Ascending aorta (tissue), 2 donors: Measurements from ENCODE around the gene MUC2. TPM values are rescaled to one million over a fixed set of nuclear protein-coding genes. Genes with fewer than 3 reads are reported as not detected.

Experiments used
- DNase-seq, 2 donors: peaks; one replicate each; pipeline ENCODE4 v3.0.0-alpha.2; 2019; ENCODE audit warnings: low spot score in 2 of 2
- H3K27ac ChIP-seq, 2 donors: fragments of 200-600 bp; sonication (generic); one replicate each; pipeline ENCODE4 v1.5.1; 2016 to 2017; ENCODE audit warnings: mild to moderate bottlenecking in 1 of 2
- H3K27me3 ChIP-seq: fragments of 200-600 bp; sonication (generic); one replicate; pipeline ENCODE4 v1.5.1; 2017
- H3K36me3 ChIP-seq, 2 donors: fragments of 200-600 bp; sonication (generic); one replicate each; pipeline ENCODE4 v1.5.1; 2016
- H3K4me1 ChIP-seq, 2 donors: fragments of 200-600 bp; sonication (generic); one replicate each; pipeline ENCODE4 v1.5.1; 2016 to 2017; ENCODE audit warnings: mild to moderate bottlenecking in 1 of 2
- H3K4me3 ChIP-seq, 2 donors: fragments of 200-600 bp; sonication (generic); one replicate each; pipeline ENCODE4 v1.5.1; 2016 to 2017; ENCODE audit warnings: mild to moderate bottlenecking in 1 of 2
- H3K9me3 ChIP-seq, 2 donors: fragments of 200-600 bp; sonication (generic); one replicate each; pipeline ENCODE4 v1.5.1; 2016
- intact Hi-C: fragments of 100-400 bp; cut with DNase I; formaldehyde crosslinking; loops from one replicate; pipeline ENCODE4 v1.15.1; 2023
- total RNA-seq: library from RNA; depleted of rRNA; stranded (reverse); fragments of >200 nt; gene quantifications from one replicate; pipeline ENCODE4 v1.1.0, GENCODE V29; 2016
- TF ChIP-seq, protein P1 (sequence below), 3 experiments: fragments of 200-600 bp in 2 of 3; fragments of 450-650 bp in 1 of 3; sonication (generic) in 2 of 3; IDR thresholded peaks; one replicate each; pipeline ENCODE4 v1.5.1; 2016 to 2019; ENCODE audit warnings: antibody characterized with exemption in 3 of 3, mild to moderate bottlenecking in 1 of 3, moderate library complexity in 1 of 3

Gene MUC2
- total RNA-seq, 1 donor from 2014 or later: 0.11 TPM

DNA sequence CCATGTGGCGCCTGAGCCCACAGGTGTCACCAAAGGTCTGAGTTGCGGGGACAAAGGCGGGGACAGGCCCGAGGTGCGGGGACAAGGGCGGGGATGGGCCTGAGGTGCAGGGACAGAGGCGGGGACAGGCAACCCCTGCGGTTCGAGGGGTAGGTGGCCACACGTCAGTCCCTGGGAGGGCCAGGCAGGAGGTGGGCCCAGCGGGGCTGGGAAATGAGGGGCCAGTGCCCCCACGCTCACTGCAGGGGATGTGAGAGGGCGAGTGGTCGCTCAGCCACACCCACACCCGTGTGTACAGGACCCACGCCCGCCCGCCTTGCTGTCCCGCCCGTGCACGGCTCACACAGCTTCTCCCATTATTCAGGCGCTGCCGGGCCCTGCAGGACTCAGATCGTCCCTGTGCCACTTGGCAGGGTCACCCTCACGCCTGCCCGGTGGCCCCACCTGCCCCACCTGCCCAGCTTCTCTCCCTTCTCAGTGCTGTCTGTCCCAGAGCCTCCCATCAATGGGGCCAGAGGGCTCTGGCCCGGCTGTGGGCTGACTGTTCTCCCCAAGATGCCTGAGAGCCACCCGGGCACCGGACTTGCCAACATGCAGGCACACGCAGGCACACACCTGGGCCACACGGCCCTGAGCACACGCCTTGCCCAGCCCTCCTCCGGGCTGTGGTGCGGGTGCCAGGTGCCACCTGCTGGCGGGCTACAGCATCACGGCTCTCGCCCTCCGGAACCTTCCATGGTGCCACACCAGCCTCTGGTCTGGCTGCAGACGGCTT lies 23.9 kb upstream of the MUC2 start:
- DNase-seq: no peak
- Histone ChIP-seq H3K9me3 (no peaks in the 10 kb centered on the region), H3K36me3 (no peaks in the 10 kb centered on the region), H3K4me3 (no peak overlapping the region), H3K27ac (no peak overlapping the region), H3K4me1 (no peaks in the 10 kb centered on the region), H3K27me3 (peaks cover 16% of the 10 kb centered on the region)
- intact Hi-C loops: loop anchor here (1.0 kb wide), 1 partner anchor 202 kb away; no protein-coding TSS in a partner anchor
- TF ChIP-seq, protein P1, sequence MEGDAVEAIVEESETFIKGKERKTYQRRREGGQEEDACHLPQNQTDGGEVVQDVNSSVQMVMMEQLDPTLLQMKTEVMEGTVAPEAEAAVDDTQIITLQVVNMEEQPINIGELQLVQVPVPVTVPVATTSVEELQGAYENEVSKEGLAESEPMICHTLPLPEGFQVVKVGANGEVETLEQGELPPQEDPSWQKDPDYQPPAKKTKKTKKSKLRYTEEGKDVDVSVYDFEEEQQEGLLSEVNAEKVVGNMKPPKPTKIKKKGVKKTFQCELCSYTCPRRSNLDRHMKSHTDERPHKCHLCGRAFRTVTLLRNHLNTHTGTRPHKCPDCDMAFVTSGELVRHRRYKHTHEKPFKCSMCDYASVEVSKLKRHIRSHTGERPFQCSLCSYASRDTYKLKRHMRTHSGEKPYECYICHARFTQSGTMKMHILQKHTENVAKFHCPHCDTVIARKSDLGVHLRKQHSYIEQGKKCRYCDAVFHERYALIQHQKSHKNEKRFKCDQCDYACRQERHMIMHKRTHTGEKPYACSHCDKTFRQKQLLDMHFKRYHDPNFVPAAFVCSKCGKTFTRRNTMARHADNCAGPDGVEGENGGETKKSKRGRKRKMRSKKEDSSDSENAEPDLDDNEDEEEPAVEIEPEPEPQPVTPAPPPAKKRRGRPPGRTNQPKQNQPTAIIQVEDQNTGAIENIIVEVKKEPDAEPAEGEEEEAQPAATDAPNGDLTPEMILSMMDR (IDR thresholded peaks at IDR 0.05): peak; percentile 49 to 83 (median 82)

DNA sequence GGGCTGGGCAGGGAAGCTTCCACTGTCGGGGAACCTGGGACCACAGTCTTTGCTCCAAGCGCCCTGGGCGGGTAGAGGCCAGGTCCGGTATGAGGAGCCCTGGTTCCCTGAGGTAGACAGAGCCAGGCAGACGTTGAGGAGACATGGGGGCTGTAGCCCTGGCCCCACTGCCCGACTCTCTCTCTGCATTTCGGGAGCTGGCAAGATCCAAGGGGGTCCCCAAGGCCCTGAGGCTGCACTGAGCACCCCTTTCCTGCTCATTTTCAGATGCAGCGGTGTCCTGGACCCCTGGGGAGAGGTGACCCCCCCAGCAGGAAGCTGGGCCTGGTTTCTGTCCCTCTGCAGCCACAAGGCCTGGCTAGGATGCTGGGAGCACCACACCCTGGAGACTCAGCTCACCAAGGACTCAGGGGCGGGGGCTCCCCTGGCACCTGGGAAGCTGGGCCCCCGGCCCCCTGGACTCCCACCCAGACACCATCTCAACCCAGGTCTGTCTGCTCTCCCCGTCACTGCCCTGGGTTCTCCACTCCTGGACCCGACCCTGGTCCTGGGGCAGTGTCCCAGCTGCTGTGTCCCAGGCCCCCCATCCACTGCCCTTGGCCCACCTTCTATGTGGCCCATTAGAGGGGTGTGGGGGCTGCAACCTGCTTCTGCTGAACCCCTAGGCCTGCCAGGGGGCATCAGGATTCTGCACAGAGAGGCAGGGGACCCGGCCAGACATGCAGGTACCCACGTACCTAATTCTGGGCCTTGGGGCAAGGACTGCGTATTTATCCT lies 23.1 kb upstream of the MUC2 start:
- H3K4me3 ChIP-seq: no peak overlapping the region
- TF ChIP-seq, protein P1 (IDR thresholded peaks at IDR 0.05): no peak
- H3K36me3 ChIP-seq: no peaks in the 10 kb centered on the region
- H3K4me1 ChIP-seq: no peaks in the 10 kb centered on the region
- no peak for DNase-seq
- intact Hi-C loops: loop anchor here (1.0 kb wide), 1 partner anchor 203 kb away; no protein-coding TSS in a partner anchor
- no peaks in the 10 kb centered on the region for H3K9me3 ChIP-seq
- H3K27me3 ChIP-seq: peaks cover 16% of the 10 kb centered on the region
- H3K27ac ChIP-seq: no peak overlapping the region

DNA sequence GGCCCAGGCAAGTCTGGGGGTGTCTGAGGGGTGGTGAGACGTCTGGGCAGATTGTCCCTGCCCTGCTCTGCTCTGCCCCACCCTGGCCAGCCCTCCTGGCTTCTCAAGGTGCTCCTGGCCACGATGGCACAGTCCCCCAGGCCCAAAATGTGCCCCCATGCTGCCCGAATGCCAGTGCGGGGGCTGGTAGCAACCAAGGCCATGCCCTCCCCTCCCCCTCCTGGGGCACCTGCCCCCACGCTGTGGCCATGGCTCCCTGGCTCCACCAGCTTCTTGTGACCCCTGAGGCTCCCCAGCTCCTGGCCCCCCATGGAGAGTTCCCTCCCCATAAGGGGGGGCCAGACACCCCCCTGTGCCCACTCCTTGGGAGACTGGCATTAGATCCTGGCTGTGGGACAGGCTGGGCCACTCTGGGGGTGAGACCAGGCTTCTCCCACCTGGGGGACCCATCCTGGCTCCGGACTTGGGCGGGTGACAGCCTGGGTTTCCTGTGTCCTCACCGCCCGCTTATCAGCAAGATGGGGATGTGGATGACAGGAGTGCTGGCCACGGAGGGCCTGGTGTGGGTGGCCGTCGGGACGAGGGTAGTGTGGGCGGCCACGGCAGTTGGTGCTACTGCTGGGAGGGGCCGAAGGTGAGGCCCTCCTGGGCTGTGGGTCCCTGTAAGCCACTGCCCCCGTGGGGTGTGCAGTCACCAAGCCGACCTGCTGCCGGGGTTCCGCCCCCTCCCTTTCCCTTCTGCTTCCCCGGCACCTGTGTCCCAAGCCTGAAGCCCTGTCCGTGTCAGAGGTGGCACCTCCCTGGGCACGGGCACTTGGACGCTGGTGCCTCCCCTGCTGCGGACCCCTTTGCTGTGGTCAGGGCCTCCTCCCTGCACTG lies 22.3 kb upstream of the MUC2 start:
- TF ChIP-seq, protein P1 (IDR thresholded peaks at IDR 0.05): no peak
- no peaks in the 10 kb centered on the region for H3K4me1 ChIP-seq
- no peaks in the 10 kb centered on the region for H3K9me3 ChIP-seq
- no peak for DNase-seq
- no peak overlapping the region for H3K27ac ChIP-seq
- H3K4me3 ChIP-seq: no peak overlapping the region
- no peaks in the 10 kb centered on the region for H3K36me3 ChIP-seq
- intact Hi-C loops: no loop called here
- H3K27me3 ChIP-seq: peaks cover 16% of the 10 kb centered on the region

DNA sequence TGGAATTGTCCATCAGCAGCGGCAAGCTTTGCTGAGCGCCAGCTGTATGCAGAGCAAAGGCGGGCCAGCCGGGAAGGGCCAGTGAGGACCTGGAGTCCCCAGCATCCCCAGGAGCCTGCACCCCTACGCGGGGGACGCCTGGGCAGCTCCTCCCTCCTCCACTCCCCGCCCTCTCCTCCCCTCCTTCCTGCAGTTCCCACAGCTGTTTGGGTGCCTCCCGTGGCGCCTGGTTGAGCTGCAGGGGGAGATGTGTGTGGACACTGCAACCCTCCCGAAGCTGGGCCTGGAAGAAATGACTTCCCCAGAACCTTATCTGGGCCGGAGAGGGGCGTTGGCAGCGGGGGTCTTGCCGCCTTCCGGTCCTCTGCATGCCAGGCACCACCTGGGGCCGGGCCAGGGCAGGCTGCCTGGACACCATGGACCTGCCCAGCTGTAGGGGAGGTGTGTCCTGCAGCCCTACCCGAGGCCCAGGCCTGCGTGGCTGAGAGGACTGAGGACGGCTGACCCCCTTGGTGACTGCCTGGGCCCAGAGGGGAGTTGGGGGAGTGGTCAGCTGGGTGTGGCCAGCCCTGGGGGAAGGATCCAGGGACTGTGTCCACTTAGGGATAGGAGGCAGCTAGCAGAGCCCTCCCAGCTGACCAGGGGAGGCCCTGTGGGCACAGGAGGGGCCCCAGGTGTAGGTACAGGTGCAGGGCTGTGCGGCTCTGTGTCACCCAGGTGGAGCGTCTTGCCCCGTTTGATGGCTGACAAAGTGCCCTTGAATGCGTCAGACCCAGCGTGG lies 21.4 kb upstream of the MUC2 start:
- no peak for DNase-seq
- H3K9me3 ChIP-seq: no peaks in the 10 kb centered on the region
- H3K27ac ChIP-seq: no peak overlapping the region
- H3K36me3 ChIP-seq: no peaks in the 10 kb centered on the region
- no peak overlapping the region for H3K4me3 ChIP-seq
- peaks cover 16% of the 10 kb centered on the region for H3K27me3 ChIP-seq
- no peaks in the 10 kb centered on the region for H3K4me1 ChIP-seq
- intact Hi-C loops: no loop called here
- TF ChIP-seq, protein P1 (IDR thresholded peaks at IDR 0.05): no peak
